ENCODE measurements around the gene CPPED1. TPM values are rescaled to one million over a fixed set of nuclear protein-coding genes. Genes with fewer than 3 reads are reported as not detected.
A peak's percentile ranks its signal among the peaks of the same experiment; 100 is the strongest.

Gene CPPED1
- total RNA-seq, 2 donors from 2014 or later: 8.4 to 14.7 TPM

DNA sequence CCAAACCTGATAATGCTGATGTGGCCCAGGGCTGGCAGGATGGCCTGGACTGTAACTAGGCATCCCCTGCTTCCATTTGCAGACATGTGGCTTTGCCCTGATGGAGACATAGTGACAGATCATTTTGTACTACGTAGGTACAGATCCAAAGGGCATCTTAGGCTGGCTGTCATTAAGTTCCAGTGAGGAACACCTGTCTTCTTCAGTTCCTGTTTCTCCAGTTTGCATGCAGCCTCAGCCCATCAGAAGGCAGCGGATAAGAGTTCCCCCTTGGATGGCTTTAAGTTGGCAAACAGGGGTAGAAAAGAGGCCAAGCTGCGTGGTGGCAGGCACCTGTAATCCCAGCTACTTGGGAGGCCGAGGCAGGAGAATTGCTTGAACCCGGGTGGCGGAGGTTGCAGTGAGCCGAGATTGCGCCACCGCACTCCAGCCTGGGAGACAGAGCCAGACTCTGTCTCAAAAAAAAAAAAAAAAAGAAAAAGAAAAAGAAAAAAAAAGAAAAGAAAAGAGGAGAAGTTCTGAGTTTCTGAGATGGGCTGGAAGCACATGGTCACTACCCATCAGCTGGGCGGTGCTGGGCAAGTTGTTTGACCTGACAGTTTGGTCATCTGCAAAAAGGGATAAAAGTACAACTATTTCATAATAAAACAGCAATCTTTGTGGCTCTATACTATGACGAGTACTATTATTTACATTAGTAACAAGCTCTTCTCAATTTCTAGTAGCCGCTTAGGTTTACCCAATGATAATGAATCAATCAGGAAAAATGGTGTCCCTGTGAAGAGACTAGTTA is 42.7 kb downstream of the CPPED1 start:
- no peaks in the 10 kb centered on the region for H3K27me3 Mint-ChIP-seq (ENCODE audit: insufficient read depth)

DNA sequence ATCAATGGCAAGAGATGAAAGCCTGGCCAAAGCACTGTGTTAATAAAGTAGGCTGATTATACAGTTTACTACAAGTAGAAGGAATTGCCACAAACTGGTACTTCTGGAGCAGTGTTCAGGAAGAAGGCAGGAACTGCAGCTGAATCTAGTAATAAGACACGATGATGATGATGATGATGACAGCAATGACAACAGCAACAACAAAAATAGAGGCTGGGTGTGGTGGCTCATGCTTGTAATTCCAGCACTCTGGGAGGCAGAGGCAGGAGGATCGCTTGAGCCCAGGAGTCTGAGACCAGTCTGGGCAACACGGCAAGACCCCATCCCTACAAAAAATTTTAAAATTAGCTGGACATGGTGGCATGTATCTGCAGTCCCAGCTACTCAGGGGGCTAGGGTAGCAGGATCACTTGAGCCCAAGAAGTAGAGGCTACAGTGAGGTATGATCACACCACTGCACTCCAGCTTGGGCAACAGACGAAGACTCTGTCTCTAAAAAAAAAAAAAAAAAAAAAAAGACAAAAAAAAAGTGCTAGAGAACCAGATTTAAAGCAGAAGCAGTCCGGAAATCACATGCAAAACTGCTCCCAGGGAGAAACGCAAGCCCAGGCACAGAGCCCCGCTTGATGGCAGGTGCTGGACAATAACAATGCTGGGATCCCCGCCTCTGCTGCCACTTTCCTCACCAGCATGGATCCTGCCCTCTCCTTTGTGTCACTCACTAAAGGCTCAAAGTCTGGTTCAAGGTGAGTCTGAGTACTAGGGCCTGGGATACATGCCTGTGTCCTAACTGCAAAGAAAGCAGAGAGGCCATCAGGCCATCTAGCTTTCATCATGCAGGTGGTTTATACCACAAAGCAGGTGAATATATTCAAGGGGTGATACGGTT is 44.8 kb downstream of the CPPED1 start:
- Histone ChIP-seq H3K27ac (ENCODE audit: low read depth, low read length) (peak overlapping the region; percentile 75), H3K27me3 (ENCODE audit: control insufficient read depth, insufficient read depth, low read length, poor library complexity, severe bottlenecking) (no peaks in the 10 kb centered on the region), H3K9me3 (ENCODE audit: control insufficient read depth, low read length) (no peaks in the 10 kb centered on the region), H3K9ac (ENCODE audit: extremely low read depth, low read length, poor library complexity, severe bottlenecking) (no peak overlapping the region), H3K4me3 (ENCODE audit: low read length) (no peak overlapping the region), H3K36me3 (ENCODE audit: control insufficient read depth, insufficient read depth, low read length) (no peaks in the 10 kb centered on the region), H3K4me1 (ENCODE audit: control insufficient read depth, insufficient read depth, low read length) (peaks cover 3% of the 10 kb centered on the region)
- Mint-ChIP-seq H3K9me3 (no peaks in the 10 kb centered on the region), H3K4me3 (no peak overlapping the region), H3K27me3 (ENCODE audit: insufficient read depth) (no peaks in the 10 kb centered on the region), H3K36me3 (ENCODE audit: low read depth) (peaks cover 2% of the 10 kb centered on the region), H3K4me1 (peaks cover 19% of the 10 kb centered on the region), H3K27ac (no peak overlapping the region)
- WGBS, 2 experiments (ENCODE audit: insufficient coverage in 1 of 2, insufficient read length in 1 of 2): 88 to 89% methylated on average over 4 to 9 of the region's 9 CpGs
- TF ChIP-seq, protein P1, sequence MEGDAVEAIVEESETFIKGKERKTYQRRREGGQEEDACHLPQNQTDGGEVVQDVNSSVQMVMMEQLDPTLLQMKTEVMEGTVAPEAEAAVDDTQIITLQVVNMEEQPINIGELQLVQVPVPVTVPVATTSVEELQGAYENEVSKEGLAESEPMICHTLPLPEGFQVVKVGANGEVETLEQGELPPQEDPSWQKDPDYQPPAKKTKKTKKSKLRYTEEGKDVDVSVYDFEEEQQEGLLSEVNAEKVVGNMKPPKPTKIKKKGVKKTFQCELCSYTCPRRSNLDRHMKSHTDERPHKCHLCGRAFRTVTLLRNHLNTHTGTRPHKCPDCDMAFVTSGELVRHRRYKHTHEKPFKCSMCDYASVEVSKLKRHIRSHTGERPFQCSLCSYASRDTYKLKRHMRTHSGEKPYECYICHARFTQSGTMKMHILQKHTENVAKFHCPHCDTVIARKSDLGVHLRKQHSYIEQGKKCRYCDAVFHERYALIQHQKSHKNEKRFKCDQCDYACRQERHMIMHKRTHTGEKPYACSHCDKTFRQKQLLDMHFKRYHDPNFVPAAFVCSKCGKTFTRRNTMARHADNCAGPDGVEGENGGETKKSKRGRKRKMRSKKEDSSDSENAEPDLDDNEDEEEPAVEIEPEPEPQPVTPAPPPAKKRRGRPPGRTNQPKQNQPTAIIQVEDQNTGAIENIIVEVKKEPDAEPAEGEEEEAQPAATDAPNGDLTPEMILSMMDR (conservative IDR thresholded peaks at IDR 0.05): no peak
- peak; percentile 49 for DNase-seq

More for the DNA sequence above, 42.7 kb downstream of the CPPED1 start:
- Histone ChIP-seq H3K9me3 (ENCODE audit: control insufficient read depth, low read length) (no peaks in the 10 kb centered on the region), H3K4me1 (ENCODE audit: control insufficient read depth, insufficient read depth, low read length) (peaks cover 3% of the 10 kb centered on the region), H3K27ac (ENCODE audit: low read depth, low read length) (no peak overlapping the region), H3K9ac (ENCODE audit: extremely low read depth, low read length, poor library complexity, severe bottlenecking) (no peak overlapping the region), H3K4me3 (ENCODE audit: low read length) (no peak overlapping the region), H3K36me3 (ENCODE audit: control insufficient read depth, insufficient read depth, low read length) (no peaks in the 10 kb centered on the region), H3K27me3 (ENCODE audit: control insufficient read depth, insufficient read depth, low read length, poor library complexity, severe bottlenecking) (no peaks in the 10 kb centered on the region)
- DNase-seq: no peak
- Mint-ChIP-seq H3K27ac (no peak overlapping the region), H3K4me3 (no peak overlapping the region), H3K36me3 (ENCODE audit: low read depth) (no peaks in the 10 kb centered on the region), H3K9me3 (no peaks in the 10 kb centered on the region), H3K4me1 (peaks cover 19% of the 10 kb centered on the region)
- TF ChIP-seq, protein P1 (conservative IDR thresholded peaks at IDR 0.05): no peak
- WGBS, 2 experiments (ENCODE audit: insufficient coverage in 1 of 2, insufficient read length in 1 of 2): 87 to 96% methylated on average over 10 to 12 of the region's 12 CpGs

DNA sequence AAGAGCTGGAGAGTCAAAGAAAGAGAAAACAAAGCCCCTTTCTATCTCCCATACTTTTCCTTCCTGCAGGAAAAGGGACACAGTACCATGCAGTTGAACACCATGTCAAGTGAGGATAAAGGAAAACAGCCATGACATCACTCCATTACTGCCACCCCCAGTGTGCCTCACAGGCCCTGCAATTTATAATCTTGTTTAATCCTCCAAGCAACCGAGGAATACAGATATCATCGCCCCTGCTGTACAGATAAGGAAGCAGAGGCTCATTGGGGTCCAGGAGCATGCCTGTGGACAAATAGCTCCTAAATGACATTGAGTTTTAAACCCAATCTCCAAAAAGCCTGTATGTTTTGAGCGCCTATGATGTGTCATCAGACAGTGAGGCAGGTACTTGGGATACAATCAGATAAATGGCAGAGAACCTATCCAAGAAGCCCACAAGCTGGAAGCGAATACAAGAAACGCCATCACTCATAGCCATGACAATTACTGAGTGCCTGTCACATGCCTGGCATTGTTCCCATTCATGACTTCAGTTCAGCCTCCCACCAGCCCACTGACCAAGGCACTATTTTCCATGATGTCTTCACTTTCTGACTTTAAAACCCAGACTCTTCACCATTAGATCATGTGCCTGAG is 45.5 kb downstream of the CPPED1 start:
- H3K4me1 Mint-ChIP-seq: peaks cover 24% of the 10 kb centered on the region
- H3K27ac ChIP-seq (ENCODE audit: low read depth, low read length): peak overlapping the region; percentile 75
- WGBS, 2 experiments (ENCODE audit: insufficient coverage in 1 of 2, insufficient read length in 1 of 2): 77 to 88% methylated on average over 3 to 5 of the region's 5 CpGs

More for the DNA sequence above, 45.5 kb downstream of the CPPED1 start:
- Histone ChIP-seq H3K4me3 (ENCODE audit: low read length) (no peak overlapping the region), H3K9ac (ENCODE audit: extremely low read depth, low read length, poor library complexity, severe bottlenecking) (no peak overlapping the region), H3K36me3 (ENCODE audit: control insufficient read depth, insufficient read depth, low read length) (no peaks in the 10 kb centered on the region), H3K9me3 (ENCODE audit: control insufficient read depth, low read length) (no peaks in the 10 kb centered on the region), H3K27me3 (ENCODE audit: control insufficient read depth, insufficient read depth, low read length, poor library complexity, severe bottlenecking) (no peaks in the 10 kb centered on the region), H3K4me1 (ENCODE audit: control insufficient read depth, insufficient read depth, low read length) (peaks cover 4% of the 10 kb centered on the region)
- no peaks in the 10 kb centered on the region for H3K27me3 Mint-ChIP-seq (ENCODE audit: insufficient read depth)
- TF ChIP-seq, protein P1 (conservative IDR thresholded peaks at IDR 0.05): no peak
- no peak for DNase-seq
- H3K9me3 Mint-ChIP-seq: no peaks in the 10 kb centered on the region
- no peak overlapping the region for H3K27ac Mint-ChIP-seq
- H3K36me3 Mint-ChIP-seq (ENCODE audit: low read depth): peaks cover 2% of the 10 kb centered on the region
- no peak overlapping the region for H3K4me3 Mint-ChIP-seq

Data from endodermal cell (in vitro differentiated cells).